ENCODE results near the gene LCN15. TPM values are rescaled to one million over a fixed set of nuclear protein-coding genes. Genes with fewer than 3 reads are reported as not detected.

LCN15 gene
- total RNA-seq, 1 experiment from 2014 or later: not detected

- Histone ChIP-seq H3K79me1 (ENCODE audit: insufficient read depth, low read depth, low read length, poor library complexity, severe bottlenecking) (no peaks in the 10 kb centered on the region), H4K8ac (replicated peaks; ENCODE audit: insufficient read length, low read depth, low read length) (no peak overlapping the region), H3K27me3 (ENCODE audit: insufficient read depth, low read length) (no peaks in the 10 kb centered on the region; the same call in 1 of the 2 replicates), H2AFZ (ENCODE audit: low read length) (no peak overlapping the region), H3K14ac (ENCODE audit: insufficient read depth, low read length) (no peak overlapping the region; the same call in 1 of the 2 replicates), H4K20me1 (ENCODE audit: control insufficient read depth, insufficient read depth, insufficient read length) (no peaks in the 10 kb centered on the region), H2AK5ac (ENCODE audit: insufficient read length, low read length) (no peak overlapping the region), H3K4ac (ENCODE audit: low read depth, low read length) (no peak overlapping the region), H4K5ac (ENCODE audit: insufficient read length, low read depth, low read length) (no peak overlapping the region), H3K27ac (ENCODE audit: insufficient read length, low read depth, low read length) (no peak overlapping the region), H3K23ac (ENCODE audit: insufficient read length, low read depth, low read length) (no peak overlapping the region), H3K79me2 (ENCODE audit: insufficient read depth, low read length) (no peaks in the 10 kb centered on the region), H2BK20ac (ENCODE audit: low read depth, low read length, poor library complexity, severe bottlenecking) (no peak overlapping the region), H2BK12ac (ENCODE audit: insufficient read length, low read depth, low read length) (no peak overlapping the region), H2BK15ac (ENCODE audit: low read depth, low read length) (no peak overlapping the region), H3T11ph (ENCODE audit: low read length) (no peak overlapping the region), H2BK120ac (ENCODE audit: low read depth, low read length, poor library complexity, severe bottlenecking) (no peak overlapping the region), H4K91ac (ENCODE audit: insufficient read length, low read depth, low read length) (no peak overlapping the region), H3K4me1 (ENCODE audit: insufficient read depth, low read length) (no peaks in the 10 kb centered on the region; the same call in 1 of the 2 replicates), H3K9me3 (ENCODE audit: control insufficient read depth, low read depth, low read length) (no peaks in the 10 kb centered on the region), H3K4me2 (ENCODE audit: insufficient read depth, insufficient read length, low read length) (peak overlapping the region; percentile 81), H3K23me2 (ENCODE audit: insufficient read length, low read depth, low read length, poor library complexity, severe bottlenecking) (peaks cover 15% of the 10 kb centered on the region), H3K18ac (ENCODE audit: insufficient read length, low read depth, low read length) (no peak overlapping the region), H3K56ac (ENCODE audit: insufficient read length, low read depth, low read length) (no peak overlapping the region), H2BK5ac (ENCODE audit: insufficient read length, low read length) (no peak overlapping the region), H3K9ac (ENCODE audit: extremely low read depth, insufficient read length, low read length) (no peak overlapping the region)
- no peak for DNase-seq
- peak overlapping the region; percentile 44 to 94; a peak in 4 of 5 replicates for H3K4me3 Mint-ChIP-seq
- no CpG with 5 or more reads among the region's 35 CpGs for WGBS (ENCODE audit: extremely low coverage, insufficient read length, low lambda C conversion rate)
- H3K36me3 Mint-ChIP-seq (ENCODE audit: insufficient read depth in 1 of 3, low read depth in 3 of 3): peaks cover 4 to 9% (median 7%) of the 10 kb centered on the region in 3 experiments; a peak in 4 of 7 replicates
- peaks cover 20 to 31% of the 10 kb centered on the region in 2 experiments for H3K4me1 Mint-ChIP-seq
- no peak for TF ChIP-seq CTCF (conservative IDR thresholded peaks at IDR 0.05)
- no peak overlapping the region for H3K27ac Mint-ChIP-seq
- no peaks in the 10 kb centered on the region for H3K9me3 Mint-ChIP-seq
- H3K27me3 Mint-ChIP-seq (ENCODE audit: low read depth): peaks cover 49% of the 10 kb centered on the region
These were observed 34.9 kb upstream of the LCN15 start for GRCh38 chr9:136799079-136799853.
